SK-N-SH (cell line): ENCODE measurements around the gene HEMGN. TPM values are rescaled to one million over a fixed set of nuclear protein-coding genes. Genes with fewer than 3 reads are reported as not detected.
"Not testable (repeated sequence)": the region's sequence is repeated elsewhere in the genome, so short reads cannot be mapped to it uniquely, and the experiment has no call there.

Source experiments
- CTCF ChIA-PET: fragments of 300-600, 350-600 bp; formaldehyde crosslinking; extraction: SDS; loops from one replicate; lab custom pipeline; 2021; lab: Yijun Ruan, JAX
- POLR2A ChIA-PET: fragments of 350-600 bp; sonication (Branson Sonifier 250); formaldehyde crosslinking; extraction: SDS; loops from one replicate; lab custom pipeline; 2020; ENCODE audit warnings: antibody characterized with exemption, inconsistent platforms; lab: Yijun Ruan, JAX
- DNase-seq: peaks from one replicate; pipeline ENCODE4 v3.0.0; 2012
- H2AFZ ChIP-seq: fragments of 200-600 bp; sonication (generic); 2 replicates; pipeline ENCODE4 v1.8.1; 2016; ENCODE audit warnings: antibody characterized with exemption, mild to moderate bottlenecking, low read depth
- H3F3A ChIP-seq: fragments of 200-600 bp; sonication (generic); replicated peaks from 2 replicates; pipeline ENCODE3; 2016; ENCODE audit warnings: antibody characterized with exemption, mild to moderate bottlenecking; ENCODE audit not compliant: insufficient read depth
- H3K27ac ChIP-seq, 2 experiments: fragments of 200-500 bp in 1 of 2; fragments of 200-600 bp in 1 of 2; sonication (Bioruptor generic) in 1 of 2; sonication (generic), shearing (Covaris generic) in 1 of 2; 2 replicates each; pipeline versions ENCODE4 v1.5.1 to v1.6.1; 2014 to 2016; ENCODE audit warnings: low read depth in 2 of 2, inconsistent platforms in 1 of 2, low read length in 1 of 2, mild to moderate bottlenecking in 1 of 2, mixed read lengths in 1 of 2
- H3K27me3 ChIP-seq: fragments of 200-600 bp; sonication (generic), shearing (Covaris generic); 2 replicates; pipeline ENCODE4 v1.6.1; 2016; ENCODE audit warnings: mixed run types; ENCODE audit not compliant: insufficient read depth
- H3K36me3 ChIP-seq, 2 experiments: fragments of 200-500 bp in 1 of 2; fragments of 200-600 bp in 1 of 2; sonication (Bioruptor generic) in 1 of 2; sonication (generic) in 1 of 2; replicated peaks in 1 of 2; 2 replicates each; pipeline versions ENCODE3 to v1.5.1; 2014 to 2016; ENCODE audit warnings: low read length in 1 of 2, mild to moderate bottlenecking in 1 of 2; ENCODE audit not compliant: insufficient read depth in 2 of 2, control insufficient read depth in 1 of 2
- H3K4me1 ChIP-seq, 2 experiments: fragments of 200-500 bp in 1 of 2; fragments of 200-600 bp in 1 of 2; sonication (Bioruptor generic) in 1 of 2; sonication (generic), shearing (Covaris generic) in 1 of 2; 2 replicates each; pipeline versions ENCODE4 v1.5.1 to v1.6.1; 2014 to 2016; ENCODE audit warnings: low read depth in 1 of 2, low read length in 1 of 2, mixed run types in 1 of 2; ENCODE audit not compliant: insufficient read depth in 2 of 2, control insufficient read depth in 1 of 2
- H3K4me2 ChIP-seq: fragments of 200-600 bp; sonication (generic), shearing (Covaris generic); 2 replicates; pipeline ENCODE4 v1.6.1; 2017; ENCODE audit warnings: mixed run types
- H3K4me3 ChIP-seq, 2 experiments: fragments of 200-500 bp in 1 of 2; fragments of 200-600 bp in 1 of 2; sonication (Bioruptor generic) in 1 of 2; sonication (generic), shearing (Covaris generic) in 1 of 2; 2 replicates each; pipeline versions ENCODE4 v1.5.1 to v1.8.1; 2014 to 2016; ENCODE audit warnings: low read depth in 2 of 2, inconsistent platforms in 1 of 2, low read length in 1 of 2, mild to moderate bottlenecking in 1 of 2, mixed read lengths in 1 of 2, moderate library complexity in 1 of 2
- H3K79me2 ChIP-seq: fragments of 200-600 bp; sonication (generic); 2 replicates; pipeline ENCODE4 v1.8.1; 2017; ENCODE audit warnings: mild to moderate bottlenecking; ENCODE audit not compliant: insufficient read depth
- H3K9ac ChIP-seq: fragments of 200-600 bp; sonication (generic); 2 replicates; pipeline ENCODE4 v1.6.1; 2017; ENCODE audit warnings: mixed run types
- H3K9me2 ChIP-seq: fragments of 200-600 bp; sonication (generic); 2 replicates; pipeline ENCODE4 v1.6.1; 2017; ENCODE audit warnings: mixed run types
- H3K9me3 ChIP-seq: fragments of 200-600 bp; sonication (generic); 2 replicates; pipeline ENCODE4 v1.6.1; 2017; ENCODE audit warnings: mixed run types, mild to moderate bottlenecking, moderate library complexity
- H4K20me1 ChIP-seq: fragments of 200-600 bp; sonication (generic); 2 replicates; pipeline ENCODE4 v1.6.1; 2017; ENCODE audit warnings: mild to moderate bottlenecking, mixed run types; ENCODE audit not compliant: insufficient read depth
- EP300 ChIP-seq, 2 experiments: IDR thresholded peaks; 2 replicates each; pipeline versions ENCODE4 v1.4.0 to v1.6.1; 2012; ENCODE audit warnings: borderline replicate concordance in 1 of 2, low read depth in 1 of 2, low read length in 1 of 2
- FOXM1 ChIP-seq: IDR thresholded peaks from 2 replicates; pipeline ENCODE4 v1.4.0; 2012; ENCODE audit warnings: low read depth, mild to moderate bottlenecking
- GABPA ChIP-seq: IDR thresholded peaks from 2 replicates; pipeline ENCODE4 v1.4.0; 2012; ENCODE audit warnings: low read depth, mild to moderate bottlenecking
- SMC3 ChIP-seq: IDR thresholded peaks from 2 replicates; pipeline ENCODE4 v1.6.1; 2012; ENCODE audit warnings: low read depth, low read length, improper control_type of control experiment
- TCF12 ChIP-seq: IDR thresholded peaks from 2 replicates; pipeline ENCODE4 v1.4.0; 2012
- WGBS: methylation state at CpG from one replicate; pipeline ENCODE4 v1.1.6; 2017; ENCODE audit warnings: low lambda C conversion rate; 5-methylcytosine and 5-hydroxymethylcytosine counted together
- polyA plus RNA-seq, 3 experiments: library from polyadenylated mRNA; depleted of rRNA; stranded (reverse); fragments of >200 nt; gene quantifications; 2 replicates each; pipeline ENCODE4 v1.2.3, GENCODE V29; 2012
- TF ChIP-seq, protein P1 (sequence below): fragments of 200-600 bp; sonication (generic); IDR thresholded peaks from 2 replicates; pipeline ENCODE4 v1.6.1; 2017; ENCODE audit warnings: antibody characterized with exemption, mild to moderate bottlenecking, moderate library complexity
- TF ChIP-seq, protein P2 (sequence below): fragments of 150-350 bp; IDR thresholded peaks from 2 replicates; pipeline ENCODE4 v1.6.1; 2017; ENCODE audit warnings: antibody characterized with exemption, low read length, low read depth, borderline replicate concordance
- TF ChIP-seq, protein P3 (sequence below): IDR thresholded peaks from 2 replicates; pipeline ENCODE4 v1.4.0; 2012; ENCODE audit warnings: low read depth, borderline replicate concordance

Gene HEMGN
- polyA plus RNA-seq, 1 of the 3 experiments (the other 2 are of a cell fraction), result not detected

DNA sequence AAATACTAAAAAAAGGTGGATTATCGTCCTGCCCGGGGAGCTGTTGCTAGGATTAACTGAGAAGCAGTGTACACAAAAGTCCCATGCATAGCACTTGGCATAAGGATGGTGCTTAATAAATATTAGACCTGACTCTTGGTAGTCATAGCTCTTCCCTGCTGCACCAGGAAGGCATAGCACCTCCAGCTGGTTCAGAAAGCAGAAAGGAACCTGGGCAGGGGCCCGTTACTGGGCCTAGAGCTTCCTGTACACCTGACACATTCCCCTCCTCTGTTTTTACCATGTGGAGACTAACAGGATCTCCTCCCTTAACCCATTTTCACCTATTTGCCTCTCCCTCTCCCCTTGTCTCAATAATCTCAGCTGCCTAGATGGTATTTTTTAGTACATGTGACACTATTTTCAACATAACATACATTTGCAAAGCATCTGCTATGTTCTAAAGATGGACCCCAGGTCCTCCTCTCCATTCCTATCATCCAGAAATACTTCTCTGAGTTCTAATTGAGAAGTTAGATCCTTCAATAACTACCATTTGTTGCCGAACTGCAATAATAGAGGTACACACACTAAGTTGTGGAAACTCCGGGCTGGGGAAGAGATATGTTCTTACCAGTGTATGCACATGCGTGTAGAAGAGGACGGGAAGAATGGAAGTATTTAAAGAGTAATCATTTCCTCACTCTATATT is 42.0 kb upstream of the HEMGN start:
- H3K4me3 ChIP-seq, result no peak overlapping the region
- no peak overlapping the region for H2AFZ ChIP-seq
- WGBS, result 88% methylated on average over 7 of the region's 7 CpGs
- H3F3A ChIP-seq, result no peaks in the 10 kb centered on the region
- CTCF ChIA-PET, result interaction anchor here (1.0 to 9.2 kb wide), 5 partner anchors 25 to 79 kb away, joined by 3 to 90 read pairs (median 4); partner anchors contain the start of gene TRMO
- no peak overlapping the region for H3K9ac ChIP-seq
- H4K20me1 ChIP-seq, result no peaks in the 10 kb centered on the region
- H3K4me2 ChIP-seq, result no peak overlapping the region
- DNase-seq, result no peak
- TF ChIP-seq FOXM1 (no peak), GABPA (no peak), EP300 (IDR thresholded peaks at IDR 0.05; ENCODE audit: borderline replicate concordance in 1 of 2, low read depth in 1 of 2, low read length in 1 of 2) (no peak), SMC3 (no peak), TCF12 (no peak)
- TF ChIP-seq, protein P1, sequence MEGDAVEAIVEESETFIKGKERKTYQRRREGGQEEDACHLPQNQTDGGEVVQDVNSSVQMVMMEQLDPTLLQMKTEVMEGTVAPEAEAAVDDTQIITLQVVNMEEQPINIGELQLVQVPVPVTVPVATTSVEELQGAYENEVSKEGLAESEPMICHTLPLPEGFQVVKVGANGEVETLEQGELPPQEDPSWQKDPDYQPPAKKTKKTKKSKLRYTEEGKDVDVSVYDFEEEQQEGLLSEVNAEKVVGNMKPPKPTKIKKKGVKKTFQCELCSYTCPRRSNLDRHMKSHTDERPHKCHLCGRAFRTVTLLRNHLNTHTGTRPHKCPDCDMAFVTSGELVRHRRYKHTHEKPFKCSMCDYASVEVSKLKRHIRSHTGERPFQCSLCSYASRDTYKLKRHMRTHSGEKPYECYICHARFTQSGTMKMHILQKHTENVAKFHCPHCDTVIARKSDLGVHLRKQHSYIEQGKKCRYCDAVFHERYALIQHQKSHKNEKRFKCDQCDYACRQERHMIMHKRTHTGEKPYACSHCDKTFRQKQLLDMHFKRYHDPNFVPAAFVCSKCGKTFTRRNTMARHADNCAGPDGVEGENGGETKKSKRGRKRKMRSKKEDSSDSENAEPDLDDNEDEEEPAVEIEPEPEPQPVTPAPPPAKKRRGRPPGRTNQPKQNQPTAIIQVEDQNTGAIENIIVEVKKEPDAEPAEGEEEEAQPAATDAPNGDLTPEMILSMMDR, result no peak
- TF ChIP-seq, protein P2, sequence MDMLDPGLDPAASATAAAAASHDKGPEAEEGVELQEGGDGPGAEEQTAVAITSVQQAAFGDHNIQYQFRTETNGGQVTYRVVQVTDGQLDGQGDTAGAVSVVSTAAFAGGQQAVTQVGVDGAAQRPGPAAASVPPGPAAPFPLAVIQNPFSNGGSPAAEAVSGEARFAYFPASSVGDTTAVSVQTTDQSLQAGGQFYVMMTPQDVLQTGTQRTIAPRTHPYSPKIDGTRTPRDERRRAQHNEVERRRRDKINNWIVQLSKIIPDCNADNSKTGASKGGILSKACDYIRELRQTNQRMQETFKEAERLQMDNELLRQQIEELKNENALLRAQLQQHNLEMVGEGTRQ, result no peak
- TF ChIP-seq, protein P3, sequence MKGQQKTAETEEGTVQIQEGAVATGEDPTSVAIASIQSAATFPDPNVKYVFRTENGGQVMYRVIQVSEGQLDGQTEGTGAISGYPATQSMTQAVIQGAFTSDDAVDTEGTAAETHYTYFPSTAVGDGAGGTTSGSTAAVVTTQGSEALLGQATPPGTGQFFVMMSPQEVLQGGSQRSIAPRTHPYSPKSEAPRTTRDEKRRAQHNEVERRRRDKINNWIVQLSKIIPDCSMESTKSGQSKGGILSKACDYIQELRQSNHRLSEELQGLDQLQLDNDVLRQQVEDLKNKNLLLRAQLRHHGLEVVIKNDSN, result no peak
- TF ChIP-seq, all 33 proteins: peak for 0
- Histone ChIP-seq H3K36me3 (no peaks in the 10 kb centered on the region), H3K27me3 (no peaks in the 10 kb centered on the region), H3K79me2 (peaks cover 15% of the 10 kb centered on the region), H3K9me2 (no peaks in the 10 kb centered on the region), H3K27ac (no peak overlapping the region), H3K9me3 (no peaks in the 10 kb centered on the region), H3K4me1 (peaks cover 0 to 19% of the 10 kb centered on the region in 2 experiments; a peak in 2 of 4 replicates)
- POLR2A ChIA-PET, result interaction anchor here (1.0 kb wide), 1 partner anchor 57 kb away, joined by 4 read pairs; the partner anchor contains the start of gene TRMO

DNA sequence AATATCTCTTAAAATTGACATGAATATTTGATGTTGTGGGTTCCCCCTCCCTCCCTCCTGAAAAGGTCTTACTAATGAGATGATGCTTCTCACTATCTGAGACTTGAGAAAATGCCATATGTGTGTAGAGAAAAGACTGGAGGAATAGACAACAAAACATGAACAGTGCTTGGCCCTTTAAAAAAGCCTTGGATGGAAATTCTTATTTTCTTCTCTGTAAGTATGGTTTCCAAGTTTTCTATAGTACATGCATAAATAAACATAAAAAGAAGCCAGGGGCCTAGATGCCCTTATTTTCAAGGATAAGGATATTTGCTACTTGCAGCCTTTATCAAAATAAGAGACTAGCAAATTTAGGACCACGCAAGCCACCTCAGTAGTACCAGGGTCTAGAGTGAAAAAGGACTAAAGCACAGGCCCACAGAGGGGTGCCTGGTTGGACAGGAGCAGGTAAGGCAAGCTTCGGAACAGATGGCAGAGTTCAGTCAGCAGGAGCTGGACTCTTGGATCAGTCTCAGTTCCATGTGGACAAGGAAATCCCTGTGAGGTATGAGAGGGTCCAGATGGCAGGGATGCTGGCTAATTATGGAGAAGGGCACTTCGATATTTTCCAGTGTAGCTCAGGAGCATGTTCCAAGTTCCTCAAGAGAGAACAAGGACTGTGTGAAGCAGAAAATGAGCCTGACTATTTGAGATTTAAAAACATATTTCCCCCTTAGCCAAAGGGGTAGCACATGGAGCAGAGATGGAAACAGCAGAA is 40.6 kb upstream of the HEMGN start:
- DNase-seq, result no peak
- ChIA-PET POLR2A (no interaction called here), CTCF (interaction anchor here (1.2 to 1.7 kb wide), 2 partner anchors 36 to 56 kb away, joined by 3 to 7 read pairs; no protein-coding TSS in a partner anchor)
- Histone ChIP-seq H3K27me3 (no peaks in the 10 kb centered on the region), H4K20me1 (no peaks in the 10 kb centered on the region), H3K4me2 (no peak overlapping the region), H3K79me2 (peaks cover 4% of the 10 kb centered on the region; the same call in 1 of the 2 replicates), H3K36me3 (no peaks in the 10 kb centered on the region), H3K4me3 (no peak overlapping the region), H3K4me1 (peaks cover 0 to 19% of the 10 kb centered on the region in 2 experiments; a peak in 2 of 4 replicates), H2AFZ (no peak overlapping the region), H3K27ac (no peak overlapping the region), H3K9me3 (no peaks in the 10 kb centered on the region), H3K9ac (no peak overlapping the region), H3F3A (no peaks in the 10 kb centered on the region), H3K9me2 (no peaks in the 10 kb centered on the region)
- TF ChIP-seq, protein P1, result no peak
- TF ChIP-seq, protein P3, result no peak
- WGBS, result 88% methylated on average over 3 of the region's 3 CpGs

DNA sequence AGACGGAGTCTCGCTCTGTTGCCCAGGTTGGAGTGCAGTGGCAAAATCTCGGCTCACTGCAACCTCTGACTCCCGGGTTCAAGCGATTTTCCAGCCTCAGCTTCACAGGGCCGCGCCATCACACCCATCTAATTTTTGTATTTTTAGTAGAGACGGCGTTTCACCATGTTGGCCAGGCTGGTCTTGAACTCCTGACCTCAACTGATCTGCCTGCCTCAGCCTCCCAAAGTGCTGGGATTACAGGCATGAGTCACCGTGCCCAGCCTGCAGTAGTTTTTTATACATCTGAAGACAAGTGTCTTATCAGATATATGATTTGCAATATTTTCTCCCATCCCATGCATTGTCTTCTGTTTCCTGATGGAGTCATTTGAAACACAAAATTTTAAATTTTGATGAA is 38.7 kb upstream of the HEMGN start:
- H3K4me1 ChIP-seq, result peaks cover 0 to 14% of the 10 kb centered on the region in 2 experiments; a peak in 2 of 4 replicates
- H3K9me3 ChIP-seq, H3F3A ChIP-seq, H2AFZ ChIP-seq, H3K9ac ChIP-seq, H3K27me3 ChIP-seq, H3K79me2 ChIP-seq, CTCF ChIA-PET, DNase-seq, H3K4me2 ChIP-seq, H3K9me2 ChIP-seq, POLR2A ChIA-PET, H3K36me3 ChIP-seq, H3K4me3 ChIP-seq, H3K27ac ChIP-seq, H4K20me1 ChIP-seq: not testable (repeated sequence)
- 91% methylated on average over 10 of the region's 10 CpGs for WGBS
